NCI-H1436 treated with DMSO at 0.1 percent for 48 hours (cell line): ENCODE measurements around the gene CCDC80.
A peak's percentile ranks its signal among the peaks of the same experiment; 100 is the strongest.

Source experiments
- DNase-seq: peaks from one replicate; lab custom pipeline; 2025; lab: John Stamatoyannopoulos, UW

The CCDC80 gene

DNA sequence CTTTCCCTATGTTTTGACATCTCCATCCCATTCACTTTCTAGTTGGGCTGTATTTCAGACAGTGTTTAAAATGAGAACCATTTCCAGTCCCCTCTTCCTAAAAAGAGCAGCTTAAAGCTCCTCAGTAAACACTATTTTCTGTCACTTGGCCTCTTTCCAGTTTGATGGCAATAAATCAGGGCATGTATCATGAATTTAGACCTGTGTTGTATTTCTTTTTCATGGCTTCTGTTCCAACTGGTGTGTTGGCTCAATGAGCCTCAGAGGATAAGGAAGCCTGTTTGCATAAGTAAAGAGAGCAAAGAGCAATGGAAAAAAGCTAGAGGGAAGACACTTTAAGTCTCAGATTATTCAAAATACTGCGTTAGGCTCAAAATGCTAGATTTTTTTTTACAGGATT is 7.2 kb downstream of the CCDC80 start:
- DNase-seq: no peak

DNA sequence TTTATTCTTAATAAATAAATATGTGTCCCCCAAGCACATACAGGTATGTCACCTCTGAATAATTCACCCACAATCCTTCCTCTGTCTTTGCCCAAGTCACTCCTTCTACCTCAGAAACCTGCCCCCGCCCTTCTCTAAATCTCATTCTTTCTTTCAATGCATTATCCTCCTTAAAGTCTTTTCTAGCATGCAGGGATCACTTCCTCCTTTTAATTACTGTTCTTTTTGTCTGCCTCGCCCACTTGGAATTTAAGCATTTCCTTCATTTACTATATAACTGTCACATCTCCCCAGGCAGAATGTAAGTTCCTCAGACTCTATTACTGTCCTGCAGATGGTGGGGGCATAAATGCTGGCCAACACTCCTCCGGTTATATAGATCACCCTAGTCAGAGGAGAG is 7.8 kb downstream of the CCDC80 start:
- DNase-seq: no peak

- DNase-seq: no peak
Measured at GRCh38 chr3:112632596-112632995, 8.3 kb downstream of the CCDC80 start.

DNA sequence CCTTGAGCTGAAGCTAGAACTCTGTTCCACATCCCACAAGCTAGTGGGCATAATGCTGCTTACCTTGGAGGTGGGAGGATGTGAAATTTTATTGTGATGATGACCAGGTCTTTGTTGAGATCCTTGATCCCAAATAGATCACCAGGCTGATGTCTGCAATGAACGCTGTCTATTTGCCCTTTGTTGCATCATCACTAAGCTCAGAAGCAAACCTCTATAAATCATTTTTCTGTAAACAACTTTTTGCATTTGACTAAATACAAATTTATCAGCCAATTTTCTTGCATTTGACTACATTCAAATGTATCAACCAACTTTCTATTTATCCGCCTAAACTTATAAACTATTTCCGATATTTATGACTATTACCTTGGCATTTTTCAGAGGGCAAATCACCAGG is 9.7 kb downstream of the CCDC80 start:
- no peak for DNase-seq

DNA sequence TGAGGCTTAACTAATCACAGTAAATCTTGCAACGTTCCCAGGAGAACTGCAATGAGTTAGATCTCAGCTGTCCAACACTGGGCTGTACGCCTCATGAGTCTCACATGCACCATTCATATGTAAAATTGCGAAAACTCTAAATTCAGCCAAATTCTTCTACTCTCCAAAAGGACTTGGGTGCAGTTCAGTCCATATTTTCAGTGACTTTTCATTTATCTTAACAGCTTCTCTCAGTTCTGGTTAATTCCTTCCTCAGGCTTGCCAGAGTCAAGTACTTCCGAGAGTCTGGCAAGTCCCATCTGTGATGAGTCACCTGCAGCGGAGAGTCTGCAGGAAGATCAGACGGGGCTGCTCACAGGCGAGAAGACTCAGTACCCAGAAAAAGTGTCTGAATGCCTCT is 11.5 kb downstream of the CCDC80 start:
- DNase-seq: peak; percentile 22

- DNase-seq: no peak
Measured at GRCh38 chr3:112627919-112628466, 12.9 kb downstream of the CCDC80 start.

GRCh38 chr3:112627419-112627818 is 13.5 kb downstream of the CCDC80 start:
- DNase-seq: no peak

GRCh38 chr3:112623717-112624116 is 17.2 kb downstream of the CCDC80 start:
- DNase-seq: no peak

GRCh38 chr3:112623213-112623612 is 17.7 kb downstream of the CCDC80 start:
- DNase-seq: no peak

DNA sequence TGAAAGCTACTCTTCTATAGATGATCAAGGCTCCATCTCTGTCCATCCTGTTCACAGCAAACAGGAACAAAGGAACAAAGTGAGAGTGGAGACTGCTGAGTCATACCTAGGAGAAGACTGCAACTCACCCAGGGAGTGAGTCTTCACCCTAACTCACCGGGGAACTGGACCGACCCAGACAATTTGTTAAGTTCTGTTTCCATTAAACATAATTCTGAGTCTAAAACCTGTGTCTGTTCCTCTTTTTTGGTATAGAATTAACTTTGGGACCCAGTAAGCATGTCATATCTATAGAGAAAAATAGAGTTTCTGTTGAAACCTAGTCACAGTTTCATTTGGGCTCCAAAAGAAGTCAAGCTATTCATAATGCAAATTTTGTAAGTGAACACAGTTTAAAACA is 21.6 kb downstream of the CCDC80 start:
- DNase-seq: no peak

DNA sequence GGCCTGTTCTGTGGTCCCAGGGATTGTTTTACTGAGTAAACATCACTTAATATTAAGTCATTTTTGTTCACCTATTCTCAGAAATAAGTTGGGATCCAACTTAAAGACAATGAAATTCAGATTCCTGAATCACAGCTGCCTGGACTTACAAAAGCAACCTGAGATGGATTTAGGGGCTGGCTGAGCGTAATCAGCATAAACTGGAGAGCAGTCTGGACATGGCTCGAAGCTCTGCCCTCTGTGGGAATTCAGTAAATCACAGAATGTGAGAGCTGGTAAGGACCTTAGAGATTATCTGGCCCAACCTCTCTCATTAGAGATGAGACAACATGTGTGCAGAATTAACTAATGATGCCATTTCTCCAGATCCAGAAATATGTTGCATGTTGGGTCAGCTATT is 23.7 kb downstream of the CCDC80 start:
- DNase-seq: no peak

DNA sequence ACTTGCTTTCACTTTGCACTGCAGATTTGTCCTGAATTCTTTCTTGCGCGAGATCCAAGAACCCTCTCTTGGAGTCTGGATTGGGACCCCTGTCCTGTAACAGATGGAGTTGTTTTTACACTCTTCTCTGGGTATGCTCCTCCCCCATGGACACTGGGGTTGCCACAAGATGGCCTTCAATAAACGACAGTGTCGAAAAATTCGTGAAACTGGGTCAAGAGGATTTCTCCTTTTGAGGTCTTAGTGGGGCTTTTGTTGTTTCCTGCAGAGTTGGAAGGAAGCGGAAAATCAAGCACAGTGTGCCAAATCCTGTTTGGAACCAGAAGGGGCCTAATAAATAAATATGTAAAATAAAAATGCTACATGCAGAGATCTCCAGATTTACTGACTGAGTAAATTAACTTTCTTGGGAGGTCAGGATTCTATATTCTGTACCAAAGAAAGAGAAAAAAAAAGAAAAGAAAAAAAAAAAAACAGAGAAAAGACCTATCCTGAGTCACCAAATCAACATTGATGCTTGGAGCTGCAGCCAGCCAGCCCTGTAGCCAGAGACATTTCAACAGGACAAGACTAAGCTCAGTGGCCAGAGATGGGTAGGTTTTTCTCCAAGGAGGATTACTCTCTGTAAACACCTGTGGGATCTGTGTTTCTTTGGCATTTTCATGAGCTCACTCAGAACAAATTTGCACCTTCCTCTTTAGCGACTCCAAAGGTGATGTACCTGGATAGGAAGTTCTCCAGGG is 24.8 kb downstream of the CCDC80 start:
- DNase-seq: no peak

DNA sequence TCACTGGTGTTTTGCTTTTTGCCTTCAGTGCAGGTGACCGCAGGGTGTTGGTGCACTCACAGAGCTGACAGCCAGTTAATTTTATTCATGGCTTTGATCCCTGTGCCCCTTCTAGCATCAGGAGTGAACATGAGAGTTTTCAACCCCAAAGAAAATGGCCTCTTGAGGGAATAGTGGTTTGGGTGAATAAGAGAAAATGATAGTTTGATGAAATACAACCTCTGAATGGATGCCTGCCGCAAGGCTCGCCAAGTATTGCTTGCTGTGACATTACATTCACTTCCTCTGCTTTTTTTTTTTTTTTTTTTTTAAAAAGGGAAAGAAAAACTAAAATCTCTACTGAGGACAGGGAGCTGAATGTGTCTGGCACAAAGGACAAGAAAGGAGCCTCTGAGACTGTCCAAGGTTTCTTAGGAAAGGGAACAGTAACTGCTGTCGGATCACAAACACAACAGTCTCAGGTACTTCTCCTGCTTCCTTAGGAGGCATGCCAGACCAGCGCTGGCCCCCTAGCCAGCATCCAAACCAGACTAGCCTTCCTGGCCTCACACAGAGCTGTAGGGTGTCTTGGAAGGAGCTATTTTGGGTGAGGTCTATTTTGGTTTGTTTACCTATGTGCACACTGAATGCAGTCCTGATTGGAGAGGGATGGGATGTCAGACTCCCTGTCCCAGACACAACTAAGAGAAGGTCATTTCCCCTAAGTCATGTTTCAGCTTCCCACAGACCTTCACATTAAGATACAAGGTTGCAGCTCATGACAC is 29.0 kb downstream of the CCDC80 start:
- DNase-seq: no peak

- DNase-seq: no peak
Measured at GRCh38 chr3:112610121-112610520, 30.8 kb downstream of the CCDC80 start.

DNA sequence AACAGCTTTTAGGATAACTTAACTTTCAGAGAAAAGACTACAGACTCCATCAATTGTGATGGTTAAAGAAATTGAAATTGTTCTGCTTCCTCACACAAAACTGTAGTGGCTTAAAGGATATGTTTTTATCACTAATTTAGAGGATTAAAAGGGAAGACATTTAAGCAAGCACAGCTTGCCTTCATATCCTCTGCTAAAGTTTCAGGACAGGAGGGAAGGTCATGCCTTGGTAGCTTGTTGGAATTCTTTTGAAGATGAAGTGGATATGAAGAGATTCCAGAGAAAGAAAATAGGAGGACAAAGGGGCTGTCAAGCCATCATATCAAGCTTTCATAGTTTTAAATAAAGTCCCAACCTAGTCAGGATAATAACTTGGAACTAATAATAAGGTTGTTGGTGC is 33.1 kb downstream of the CCDC80 start:
- DNase-seq: no peak

- no peak for DNase-seq
Measured at GRCh38 chr3:112606098-112606497, 34.8 kb downstream of the CCDC80 start.

GRCh38 chr3:112605285-112605684 is 35.7 kb downstream of the CCDC80 start:
- DNase-seq: no peak

- no peak for DNase-seq
Measured at GRCh38 chr3:112604536-112604935, 36.4 kb downstream of the CCDC80 start.

DNA sequence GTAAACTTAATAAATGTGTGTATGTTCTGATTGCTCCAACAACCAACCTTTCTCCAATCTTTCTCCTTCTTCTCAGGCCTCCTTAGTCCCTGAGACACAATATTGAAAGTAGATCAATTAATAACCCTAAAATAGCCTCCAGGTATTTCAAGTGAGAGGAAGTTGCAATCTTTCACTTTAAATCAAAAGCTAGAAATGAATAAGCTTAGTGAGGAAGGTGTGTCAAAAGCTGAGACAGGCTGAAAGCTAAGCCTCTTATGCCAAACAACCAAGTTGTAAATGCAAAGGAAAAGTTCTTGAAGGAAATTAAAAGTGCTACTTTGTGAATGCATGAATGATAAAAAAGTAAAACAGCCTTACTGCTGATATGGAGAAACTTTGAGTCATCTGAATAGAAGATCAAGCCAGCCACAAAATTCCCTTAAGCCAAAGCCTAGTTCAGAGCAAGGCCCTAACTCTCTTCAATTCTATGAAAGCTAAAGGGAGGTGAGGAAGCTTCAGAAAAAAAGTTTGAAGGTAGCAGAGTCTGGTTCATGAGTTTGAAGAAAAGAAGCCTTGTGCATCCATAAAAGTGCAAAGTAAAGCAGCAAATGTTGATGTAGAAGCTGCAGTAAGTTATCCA is 38.6 kb downstream of the CCDC80 start:
- no peak for DNase-seq

DNA sequence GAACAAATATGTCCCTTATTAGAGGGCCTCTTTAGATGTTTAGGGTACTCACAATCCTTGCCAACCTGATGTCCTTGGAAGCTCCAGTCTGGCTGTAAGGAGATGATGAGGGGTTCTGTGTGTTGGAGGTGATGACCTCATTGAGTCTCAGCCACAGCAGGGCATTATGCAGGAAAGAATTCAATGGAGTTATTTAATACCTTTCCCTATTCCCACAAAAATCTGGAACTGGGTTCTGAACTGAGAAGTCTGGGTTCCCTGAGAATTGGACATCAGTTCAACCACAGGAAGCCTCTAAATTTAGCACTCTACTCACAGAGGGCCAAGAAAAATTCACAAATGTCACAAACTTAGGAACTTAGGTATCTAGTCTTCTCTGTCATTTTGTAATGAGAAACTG is 42.2 kb downstream of the CCDC80 start:
- no peak for DNase-seq

DNA sequence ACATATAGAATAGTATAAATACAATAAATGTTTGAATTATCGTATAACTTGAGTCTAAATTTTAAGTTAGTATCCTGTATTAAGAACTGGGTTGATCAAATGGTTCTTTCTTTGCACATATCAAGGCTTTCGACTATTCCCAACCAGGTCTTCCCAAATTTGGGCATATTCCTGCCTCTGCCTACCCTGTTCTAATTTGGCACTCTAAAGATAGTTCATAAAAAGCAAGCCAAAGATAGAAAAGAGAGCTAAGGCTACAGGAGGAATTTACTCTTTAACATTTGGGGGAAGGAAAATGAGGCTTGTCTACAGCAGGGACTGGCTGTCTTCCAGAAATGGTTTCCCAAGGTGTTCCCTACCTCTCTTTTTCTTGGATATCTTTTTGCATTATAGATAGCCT is 43.0 kb downstream of the CCDC80 start:
- DNase-seq: no peak

GRCh38 chr3:112594856-112595255 is 46.1 kb downstream of the CCDC80 start:
- DNase-seq: no peak

DNA sequence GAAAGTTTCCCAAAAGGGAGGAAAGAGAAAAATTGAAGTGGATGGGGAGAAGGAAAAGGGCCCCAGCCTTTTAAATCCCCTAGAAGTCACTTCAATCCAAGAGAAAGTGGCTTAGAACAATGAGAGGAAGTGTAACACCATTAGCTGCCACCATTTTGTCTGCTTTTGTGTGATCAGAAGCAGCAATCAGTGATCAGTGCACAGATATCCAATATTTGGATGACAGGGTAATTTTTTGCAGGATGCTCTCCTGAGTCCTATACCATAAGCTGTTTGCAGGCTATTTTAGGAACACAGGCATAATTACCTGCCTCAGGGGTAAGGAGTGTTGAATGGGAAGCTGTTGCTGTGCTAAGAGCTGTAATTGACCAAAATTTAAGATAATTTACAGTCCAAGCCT is 47.7 kb downstream of the CCDC80 start:
- no peak for DNase-seq
